Uterus (tissue), 4 donors: ENCODE measurements around the gene PLD1. TPM values are rescaled to one million over a fixed set of nuclear protein-coding genes. Genes with fewer than 3 reads are reported as not detected.
A peak's percentile ranks its signal among the peaks of the same experiment; 100 is the strongest.
"Not testable (repeated sequence)": the region's sequence is repeated elsewhere in the genome, so short reads cannot be mapped to it uniquely, and the experiment has no call there.

Experiments
- DNase-seq, 2 donors: peaks; one replicate each; pipeline ENCODE4 v3.0.0-alpha.2; 2019 to 2020
- H3K27ac ChIP-seq, 2 donors: fragments of 200-600 bp; sonication (generic); 1 replicate in 1 of 2; 2 replicates in 1 of 2; pipeline ENCODE4 v1.5.1; 2016 to 2018
- H3K27me3 ChIP-seq, 2 donors: fragments of 200-600 bp; sonication (generic); one replicate each; pipeline ENCODE4 v1.5.1; 2018 to 2019; ENCODE audit warnings: control low read depth in 1 of 2
- H3K36me3 ChIP-seq, 2 donors: fragments of 200-600 bp; sonication (generic); one replicate each; pipeline ENCODE4 v1.5.1; 2019; ENCODE audit warnings: control low read depth in 1 of 2
- H3K4me1 ChIP-seq, 2 donors: fragments of 200-600 bp; sonication (generic); one replicate each; pipeline ENCODE4 v1.5.1; 2018 to 2019; ENCODE audit warnings: control low read depth in 1 of 2
- H3K4me3 ChIP-seq, 2 donors: fragments of 200-600 bp; sonication (generic); 1 replicate in 1 of 2; 2 replicates in 1 of 2; pipeline ENCODE4 v1.5.1; 2018 to 2019; ENCODE audit warnings: mild to moderate bottlenecking in 1 of 2
- H3K9me3 ChIP-seq, 2 donors: fragments of 200-600 bp; sonication (generic); one replicate each; pipeline ENCODE4 v1.5.1; 2019; ENCODE audit warnings: control low read depth in 1 of 2
- CTCF ChIP-seq, 4 experiments: fragments of 200-600 bp in 2 of 4; fragments of 450-650 bp in 2 of 4; sonication (generic) in 2 of 4; IDR thresholded peaks; one replicate each; pipeline ENCODE4 v1.5.1; 2016 to 2019; ENCODE audit warnings: antibody characterized with exemption in 4 of 4, mild to moderate bottlenecking in 2 of 4, moderate library complexity in 1 of 4
- POLR2A ChIP-seq, 2 donors: fragments of 450-650 bp; IDR thresholded peaks; one replicate each; pipeline ENCODE4 v1.6.1; 2016; ENCODE audit warnings: antibody characterized with exemption in 2 of 2, mild to moderate bottlenecking in 1 of 2, moderate library complexity in 1 of 2
- intact Hi-C: fragments of 100-400 bp; cut with DNase I; formaldehyde crosslinking; loops from one replicate; pipeline ENCODE4 v1.15.1; 2023; ENCODE audit warnings: low total_unique reads
- total RNA-seq, 4 donors: library from RNA; depleted of rRNA in 3 of 4; stranded (reverse); fragments of >200 nt in 3 of 4; gene quantifications; one replicate each; pipeline versions ENCODE4 v1.1.0 to v1.2.4, GENCODE V29; 2014 to 2023
- donor health status: DM: yes; HTN: yes; CAD: no.

The PLD1 gene
- total RNA-seq, 4 donors from 2014 or later = 15.6 to 94.8 (median 30.8) TPM

DNA sequence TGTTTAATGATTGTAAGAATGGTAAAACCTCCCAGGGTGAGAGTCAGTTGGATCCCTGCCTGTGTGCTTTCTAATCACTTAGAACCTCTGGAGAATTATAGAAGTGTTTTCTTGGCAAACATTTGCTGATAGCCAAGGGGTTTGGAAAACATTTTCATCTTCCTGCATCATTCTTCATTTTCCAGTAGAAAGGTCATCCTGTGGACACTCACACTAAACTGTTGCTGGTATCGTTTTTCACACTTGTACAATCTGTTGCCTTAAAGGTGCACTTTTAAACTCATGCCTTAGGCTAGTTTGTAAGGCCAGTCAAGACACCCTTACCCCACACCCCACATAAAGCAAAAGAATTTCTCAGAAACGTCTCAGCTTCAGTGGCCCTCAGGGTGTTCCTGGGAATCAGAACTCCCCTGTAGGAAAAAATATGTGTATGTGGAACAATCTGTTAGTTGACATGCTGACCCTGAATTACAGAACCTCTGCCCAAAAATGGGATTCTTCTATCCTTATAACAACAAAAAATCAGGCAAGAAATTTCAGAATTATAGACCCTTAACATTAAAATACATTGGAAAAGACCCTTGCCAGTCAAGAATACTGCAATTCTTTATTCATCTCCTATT lies 5.8 kb upstream of the PLD1 start:
- no peaks in the 10 kb centered on the region for H3K9me3 ChIP-seq
- H3K27ac ChIP-seq = no peak overlapping the region
- no peaks in the 10 kb centered on the region for H3K27me3 ChIP-seq
- no peaks in the 10 kb centered on the region for H3K36me3 ChIP-seq
- DNase-seq = no peak
- intact Hi-C loops = no loop called here
- H3K4me1 ChIP-seq = no peaks in the 10 kb centered on the region
- H3K4me3 ChIP-seq = no peak overlapping the region
- TF ChIP-seq CTCF (IDR thresholded peaks at IDR 0.05) = no peak
- no peak for TF ChIP-seq POLR2A (IDR thresholded peaks at IDR 0.05)

GRCh38 chr3:171814662-171815061 lies 4.4 kb upstream of the PLD1 start:
- H3K9me3 ChIP-seq, H3K27me3 ChIP-seq, intact Hi-C loops, H3K36me3 ChIP-seq, H3K4me3 ChIP-seq, DNase-seq, H3K27ac ChIP-seq, H3K4me1 ChIP-seq: not testable (repeated sequence)

DNA sequence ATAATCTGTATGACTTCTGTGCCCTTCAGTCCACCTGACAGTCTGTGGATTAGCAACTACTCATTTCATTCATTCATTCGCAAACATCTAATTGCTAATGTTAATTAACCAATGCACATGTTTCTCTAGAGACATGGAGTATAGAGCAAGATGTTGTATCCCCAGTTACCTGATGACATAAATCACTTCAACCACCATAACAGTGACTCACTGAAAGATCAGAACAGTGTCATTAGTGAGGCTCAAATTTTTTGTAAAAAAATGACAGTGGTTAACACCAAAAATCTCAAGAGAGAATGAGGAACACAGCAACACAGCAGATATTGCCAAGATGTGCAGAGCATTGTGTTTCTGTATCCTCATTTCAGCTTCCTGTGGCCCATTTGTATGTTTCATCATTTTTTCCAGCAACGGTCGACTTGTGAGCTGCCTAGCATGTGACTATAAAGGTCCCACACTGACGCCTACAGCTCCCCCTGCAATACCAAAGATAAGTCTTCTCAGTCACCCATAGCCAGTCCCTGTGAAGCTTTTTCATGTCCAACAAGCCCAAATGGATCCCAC lies 3.7 kb upstream of the PLD1 start:
- H3K4me3 ChIP-seq = no peak overlapping the region
- H3K4me1 ChIP-seq = no peaks in the 10 kb centered on the region
- no peak overlapping the region for H3K27ac ChIP-seq
- DNase-seq = no peak
- H3K27me3 ChIP-seq = no peaks in the 10 kb centered on the region
- intact Hi-C loops = no loop called here
- no peaks in the 10 kb centered on the region for H3K9me3 ChIP-seq
- no peaks in the 10 kb centered on the region for H3K36me3 ChIP-seq
- no peak for TF ChIP-seq POLR2A (IDR thresholded peaks at IDR 0.05)
- no peak for TF ChIP-seq CTCF (IDR thresholded peaks at IDR 0.05)

- Histone ChIP-seq H3K4me1 (no peaks in the 10 kb centered on the region), H3K36me3 (no peaks in the 10 kb centered on the region), H3K4me3 (no peak overlapping the region), H3K27ac (no peak overlapping the region), H3K9me3 (no peaks in the 10 kb centered on the region), H3K27me3 (no peaks in the 10 kb centered on the region)
- DNase-seq = no peak
- TF ChIP-seq POLR2A (IDR thresholded peaks at IDR 0.05) (no peak), CTCF (IDR thresholded peaks at IDR 0.05) (no peak)
- intact Hi-C loops = no loop called here
Observed at GRCh38 chr3:171813278-171813896, 3.1 kb upstream of the PLD1 start.

- intact Hi-C loops = no loop called here
- Histone ChIP-seq H3K27me3 (no peaks in the 10 kb centered on the region), H3K4me3 (no peak overlapping the region), H3K27ac (peak overlapping the region in 1 of 2 donors; percentile 90), H3K4me1 (no peaks in the 10 kb centered on the region), H3K36me3 (no peaks in the 10 kb centered on the region), H3K9me3 (no peaks in the 10 kb centered on the region)
- TF ChIP-seq CTCF (IDR thresholded peaks at IDR 0.05) = no peak
- TF ChIP-seq POLR2A (IDR thresholded peaks at IDR 0.05) = no peak
- DNase-seq = no peak
Observed at GRCh38 chr3:171812811-171813210, 2.5 kb upstream of the PLD1 start.
